NCI-H524 (cell line): Measurements from ENCODE around the gene PSME2.

Experiments used
- DNase-seq, 2 experiments: peaks; one replicate each; lab custom pipeline; 2025; lab: John Stamatoyannopoulos, UW

Gene PSME2

GRCh38 chr14:24093901-24094840 is 52.2 kb downstream of the PSME2 start, which contains the start of gene PCK2:
TSS of gene PCK2 (plus strand) at chr14:24094311. CDS start at chr14:24094406, 95 bp downstream.
- DNase-seq, result peak; percentile 95 to 98
